ENCODE results near the gene SPOCK1.

The SPOCK1 gene

DNA sequence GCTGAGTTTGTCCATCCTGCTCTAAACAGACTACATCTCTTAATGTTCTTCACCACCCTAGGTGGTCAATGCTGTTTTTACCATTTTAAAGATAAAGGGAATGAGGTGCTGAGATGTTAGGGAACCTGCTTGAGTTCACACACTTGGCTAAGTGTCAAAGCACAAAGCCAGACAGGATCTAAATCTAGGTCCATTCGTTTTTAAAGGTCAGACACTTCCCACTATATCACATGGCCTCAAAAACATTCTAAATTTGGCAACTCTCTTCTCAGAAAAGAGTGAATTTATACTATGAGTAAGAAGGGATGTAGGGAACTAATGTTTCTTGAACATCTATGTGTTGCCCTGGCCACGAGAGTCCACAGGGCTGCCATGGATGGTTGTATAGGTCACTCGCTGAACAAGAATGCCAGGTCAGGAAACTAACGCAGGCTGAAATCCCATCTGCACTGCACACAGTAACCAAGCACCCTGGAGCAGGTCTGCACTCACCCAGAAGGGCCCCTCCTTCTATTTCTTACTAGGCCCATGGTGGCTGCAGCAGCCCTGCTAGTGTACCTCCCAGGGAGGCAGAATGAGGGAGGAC lies 213.0 kb downstream of the SPOCK1 start:
- no peak for DNase-seq (ENCODE audit: low read depth)
- H3K4me3 ChIP-seq (ENCODE audit: low read depth, low read length), result no peak overlapping the region

DNA sequence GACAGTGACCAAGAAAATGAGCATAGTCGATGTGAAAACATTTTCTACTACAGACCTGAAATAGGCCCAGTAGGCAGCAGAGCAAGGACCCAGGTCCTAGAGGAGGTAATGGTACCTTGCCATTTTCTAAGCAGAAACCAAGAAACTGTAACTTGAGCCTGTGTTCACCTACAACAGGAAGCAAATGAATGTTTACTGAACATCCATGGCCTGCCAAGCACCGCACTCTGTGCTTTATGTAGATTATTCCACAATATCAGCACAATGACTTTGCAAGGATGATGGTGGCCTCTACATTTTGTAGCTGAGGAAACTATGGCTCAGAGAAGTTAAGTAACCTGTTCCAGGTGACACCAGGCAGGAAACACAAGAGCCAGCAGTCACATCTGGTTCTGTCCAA lies 215.3 kb downstream of the SPOCK1 start:
- DNase-seq (ENCODE audit: low read depth), result no peak
- H3K4me3 ChIP-seq (ENCODE audit: low read depth, low read length), result no peak overlapping the region

DNA sequence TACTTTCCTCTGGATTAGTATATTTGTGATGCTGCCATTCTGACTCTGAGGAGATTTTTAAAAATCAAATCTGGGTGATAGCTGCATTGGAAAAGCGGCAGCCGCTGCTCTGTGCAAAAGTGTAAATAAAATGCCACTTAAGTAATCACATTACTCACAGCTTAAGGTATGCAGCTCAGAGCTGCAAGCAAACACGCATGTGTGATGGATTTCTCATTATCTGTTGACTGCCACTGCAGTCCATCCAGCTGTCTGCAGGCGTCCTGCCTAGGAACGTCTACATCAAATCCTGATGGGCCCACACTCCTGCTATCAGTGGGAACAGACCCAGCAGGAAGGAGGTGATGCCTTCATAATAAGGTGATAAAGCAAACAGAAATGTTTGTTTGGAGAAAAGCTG lies 216.9 kb downstream of the SPOCK1 start:
- DNase-seq (ENCODE audit: low read depth), result peak; percentile 11
- no peak overlapping the region for H3K4me3 ChIP-seq (ENCODE audit: low read depth, low read length)

DNA sequence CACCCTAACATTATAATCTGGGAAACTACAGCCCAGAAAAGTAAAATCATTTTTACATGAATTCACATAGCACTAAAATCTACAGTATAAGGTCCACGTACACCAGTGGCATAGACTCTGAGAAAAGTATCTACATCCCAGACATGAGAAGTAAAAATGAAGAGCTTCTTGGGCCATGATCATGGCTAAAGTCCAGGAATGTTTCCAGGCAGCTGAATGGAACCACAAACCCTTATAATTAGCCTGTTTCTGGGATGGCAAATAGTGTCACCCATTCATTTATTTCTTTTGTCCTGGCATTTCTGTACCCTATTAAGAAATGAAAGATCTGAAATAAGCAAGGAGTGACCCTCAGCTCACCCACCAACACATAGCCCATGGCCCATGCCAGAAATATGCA lies 217.9 kb downstream of the SPOCK1 start:
- DNase-seq (ENCODE audit: low read depth), result no peak
- no peak overlapping the region for H3K4me3 ChIP-seq (ENCODE audit: low read depth, low read length)

DNA sequence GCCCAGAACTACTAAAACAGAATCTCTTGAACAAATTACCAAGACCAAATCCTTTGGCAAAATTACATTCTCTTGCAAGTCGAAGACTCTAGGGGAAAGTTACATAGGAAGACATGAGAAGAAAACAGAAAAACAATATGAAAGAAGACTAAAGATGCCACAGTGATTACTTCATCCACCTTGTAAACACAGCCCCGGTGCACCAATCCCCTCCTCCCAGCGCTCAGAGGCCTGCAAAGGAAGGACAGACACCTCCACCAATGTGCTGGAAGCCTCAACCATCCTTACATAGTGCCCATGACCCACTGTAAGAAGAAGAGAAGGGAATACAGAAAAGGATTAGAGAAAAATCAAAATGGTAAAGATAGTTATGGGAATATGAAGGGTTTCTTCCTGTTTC lies 218.5 kb downstream of the SPOCK1 start:
- DNase-seq (ENCODE audit: low read depth), result no peak

DNA sequence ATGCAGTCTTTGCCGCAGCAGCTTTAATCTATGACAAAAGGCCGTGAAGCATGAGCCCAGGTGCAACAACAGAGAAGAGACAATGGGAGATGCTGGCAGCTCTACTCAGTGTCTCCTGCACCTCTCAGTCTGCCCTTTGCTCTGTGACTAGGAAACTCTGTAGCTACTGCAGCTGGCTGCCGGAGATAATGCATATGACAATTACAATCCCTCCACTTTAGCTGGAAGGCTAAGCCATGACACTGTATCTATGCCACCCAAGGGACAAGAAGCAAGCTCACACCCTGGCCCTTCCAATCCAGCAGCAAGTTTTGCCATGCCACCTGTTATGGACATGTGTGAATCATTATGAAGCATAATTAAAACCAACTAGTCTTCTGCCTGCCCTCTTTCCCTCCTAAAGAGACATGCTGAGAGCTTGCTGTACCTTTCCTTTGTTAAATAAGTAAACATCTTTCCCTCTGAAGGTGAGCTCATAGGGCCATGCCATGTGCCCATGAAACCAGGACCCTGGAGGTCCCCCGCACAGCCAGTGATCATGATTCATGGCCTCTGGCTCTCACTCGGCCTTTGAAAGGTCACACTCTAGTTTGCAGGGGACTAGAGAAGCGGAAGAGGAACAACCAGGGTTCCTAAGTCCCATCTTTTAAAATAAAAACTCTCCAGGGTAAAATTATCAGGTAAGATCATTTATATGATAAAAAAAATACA lies 219.4 kb downstream of the SPOCK1 start:
- H3K4me3 ChIP-seq (ENCODE audit: low read depth, low read length), result no peak overlapping the region
- DNase-seq (ENCODE audit: low read depth), result no peak

More for the DNA sequence above, 218.5 kb downstream of the SPOCK1 start:
- no peak overlapping the region for H3K4me3 ChIP-seq (ENCODE audit: low read depth, low read length)

DNA sequence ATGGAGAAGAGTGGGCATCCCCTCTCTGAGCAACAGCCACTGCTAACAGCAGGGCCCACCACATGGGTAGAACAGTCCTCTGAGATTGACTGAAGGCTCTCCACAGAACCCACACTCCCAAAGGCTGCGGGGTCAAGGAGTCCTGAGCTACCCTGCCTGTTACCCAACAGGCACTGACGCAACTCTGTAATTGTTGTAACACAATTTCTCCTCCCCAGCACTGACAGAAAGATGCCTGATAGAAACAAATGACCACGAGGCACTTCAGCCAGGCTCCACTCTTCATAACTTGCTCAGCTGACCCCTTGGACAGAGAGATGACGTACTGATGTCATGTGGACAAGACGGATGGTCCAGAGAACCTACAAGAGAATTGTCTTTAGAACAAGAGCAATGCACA lies 220.7 kb downstream of the SPOCK1 start:
- no peak overlapping the region for H3K4me3 ChIP-seq (ENCODE audit: low read depth, low read length)
- no peak for DNase-seq (ENCODE audit: low read depth)

DNA sequence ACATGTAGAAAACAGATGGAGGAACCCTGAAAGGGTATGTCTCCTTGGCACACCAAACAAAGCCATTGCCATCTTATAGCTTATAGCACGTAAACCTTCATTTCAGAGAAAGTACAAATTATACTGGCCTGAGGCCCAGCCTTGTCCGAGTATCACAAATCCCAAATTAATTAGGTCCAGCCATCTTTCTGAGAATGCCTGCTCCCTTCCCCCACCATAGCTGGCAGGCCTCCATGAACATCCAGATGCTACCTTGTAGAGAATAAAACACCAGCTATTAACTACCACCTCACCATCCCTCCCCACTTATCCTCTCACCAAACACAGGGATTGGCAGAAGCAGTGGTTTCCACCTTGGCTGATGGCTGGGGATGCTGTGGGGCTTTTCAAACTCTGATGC lies 224.0 kb downstream of the SPOCK1 start:
- H3K4me3 ChIP-seq (ENCODE audit: low read depth, low read length), result no peak overlapping the region
- DNase-seq (ENCODE audit: low read depth), result no peak

DNA sequence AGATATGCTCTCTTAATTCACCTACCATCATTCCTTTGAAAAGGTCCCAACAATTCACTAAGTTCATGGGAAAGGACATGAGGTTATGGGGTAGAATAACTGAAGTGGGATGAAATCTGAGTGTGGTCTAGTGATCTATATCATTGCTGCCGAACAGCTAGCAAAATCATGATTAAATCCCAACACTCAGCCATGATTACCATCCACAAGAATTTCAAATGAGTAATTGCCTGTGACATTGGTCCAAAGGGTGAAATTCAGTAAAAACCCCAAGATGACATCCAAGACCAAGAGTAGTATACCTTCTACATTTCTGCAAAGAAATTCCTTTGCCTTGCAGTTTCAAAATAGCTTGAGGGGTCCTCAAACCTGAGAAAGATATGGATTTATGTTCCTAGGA lies 225.6 kb downstream of the SPOCK1 start:
- no peak overlapping the region for H3K4me3 ChIP-seq (ENCODE audit: low read depth, low read length)
- DNase-seq (ENCODE audit: low read depth), result no peak

DNA sequence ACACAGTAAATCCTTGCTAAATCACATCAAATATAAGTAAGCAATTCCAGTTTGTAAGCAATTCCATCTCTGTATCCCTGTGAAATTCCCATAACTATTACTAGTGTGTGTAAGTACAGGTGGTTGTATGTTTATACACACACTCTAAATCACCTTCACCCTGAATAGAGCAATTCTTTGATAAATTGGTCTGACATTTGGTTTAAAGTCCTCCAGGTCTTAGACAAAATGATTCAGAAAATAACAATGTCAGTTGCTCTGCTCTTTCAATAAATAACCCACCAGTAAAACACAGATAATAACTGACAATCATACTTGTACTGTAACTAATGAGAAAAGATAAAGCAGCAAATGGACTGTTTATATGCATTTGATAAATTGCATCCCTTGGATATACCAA lies 226.3 kb downstream of the SPOCK1 start:
- H3K4me3 ChIP-seq (ENCODE audit: low read depth, low read length), result no peak overlapping the region
- DNase-seq (ENCODE audit: low read depth), result no peak

DNA sequence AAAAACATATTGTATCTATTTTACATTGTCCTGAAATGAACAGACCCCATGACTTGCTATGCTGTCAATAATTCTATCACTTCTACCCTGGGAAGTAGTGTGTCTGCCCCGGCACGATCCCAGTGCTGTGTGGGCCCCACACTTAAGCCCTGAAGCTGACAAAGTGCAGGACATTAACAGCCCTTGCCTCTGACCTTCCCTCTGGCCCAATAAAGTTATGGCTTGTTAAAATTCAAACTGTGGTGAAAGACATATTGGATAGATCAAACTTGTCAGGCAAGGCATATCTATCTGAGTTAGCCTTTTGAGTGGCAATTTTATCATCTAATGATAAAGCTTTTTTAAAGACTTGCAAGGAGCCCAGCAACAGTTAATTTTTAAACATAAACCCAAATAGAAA lies 229.2 kb downstream of the SPOCK1 start:
- H3K4me3 ChIP-seq (ENCODE audit: low read depth, low read length), result no peak overlapping the region
- DNase-seq (ENCODE audit: low read depth), result no peak

DNA sequence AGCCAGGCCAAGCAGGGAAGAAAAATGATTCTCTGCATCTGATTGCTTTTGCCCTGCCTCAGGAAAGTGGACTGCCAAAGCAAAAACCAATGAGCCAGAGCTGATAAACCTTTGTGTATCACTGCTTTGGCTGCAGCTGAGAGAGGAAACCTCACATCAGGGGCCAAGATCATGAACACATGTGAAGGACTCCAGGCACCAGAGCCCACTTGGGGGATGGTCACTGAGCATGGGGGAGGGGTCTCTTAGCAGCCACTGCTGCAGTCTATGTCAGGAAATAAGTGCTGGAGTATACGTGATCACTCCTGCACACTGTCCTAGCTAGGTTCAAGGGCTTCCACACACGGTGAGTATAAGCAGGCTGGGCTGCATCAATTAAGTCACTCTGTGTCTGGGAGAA lies 229.9 kb downstream of the SPOCK1 start:
- H3K4me3 ChIP-seq (ENCODE audit: low read depth, low read length), result no peak overlapping the region
- no peak for DNase-seq (ENCODE audit: low read depth)

DNA sequence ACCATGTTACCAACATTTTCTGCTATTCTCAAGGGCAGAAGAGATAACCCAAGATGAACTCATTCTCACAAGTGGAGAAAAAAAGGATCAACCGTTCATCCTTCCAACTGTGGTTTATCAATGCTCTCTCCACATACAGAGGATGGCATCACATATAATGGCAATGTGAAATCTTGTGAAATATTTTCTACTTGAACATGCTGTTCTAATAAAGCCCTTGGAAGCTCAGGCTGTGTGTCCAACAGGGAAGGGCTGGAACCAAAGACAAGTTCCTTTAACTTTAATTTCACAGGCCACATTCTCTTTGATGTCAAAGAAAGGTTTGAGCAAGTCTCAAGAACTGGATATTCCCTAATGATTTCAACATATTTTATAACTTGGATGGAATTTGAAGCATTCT lies 230.5 kb downstream of the SPOCK1 start:
- no peak for DNase-seq (ENCODE audit: low read depth)

DNA sequence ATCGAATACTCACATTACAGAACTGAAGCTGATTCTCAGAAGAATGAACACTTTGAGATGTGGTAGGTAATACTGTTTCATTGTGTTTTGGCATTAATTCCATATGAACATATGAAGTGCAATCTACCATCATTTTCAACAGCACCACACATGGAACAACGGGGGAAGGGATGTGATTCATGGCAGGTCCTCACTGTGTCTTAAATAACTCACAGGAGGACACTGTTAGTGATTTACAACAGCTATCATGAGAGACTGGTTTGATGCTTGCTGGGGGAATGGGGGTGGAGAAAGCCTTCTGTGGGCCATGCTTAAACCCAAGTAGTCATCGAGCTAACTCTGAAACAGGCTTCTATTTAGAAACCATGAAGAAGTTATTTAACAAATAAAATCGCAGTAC lies 232.9 kb downstream of the SPOCK1 start:
- DNase-seq (ENCODE audit: low read depth), result no peak
- no peak overlapping the region for H3K4me3 ChIP-seq (ENCODE audit: low read depth, low read length)

More for the DNA sequence above, 230.5 kb downstream of the SPOCK1 start:
- H3K4me3 ChIP-seq (ENCODE audit: low read depth, low read length), result no peak overlapping the region

DNA sequence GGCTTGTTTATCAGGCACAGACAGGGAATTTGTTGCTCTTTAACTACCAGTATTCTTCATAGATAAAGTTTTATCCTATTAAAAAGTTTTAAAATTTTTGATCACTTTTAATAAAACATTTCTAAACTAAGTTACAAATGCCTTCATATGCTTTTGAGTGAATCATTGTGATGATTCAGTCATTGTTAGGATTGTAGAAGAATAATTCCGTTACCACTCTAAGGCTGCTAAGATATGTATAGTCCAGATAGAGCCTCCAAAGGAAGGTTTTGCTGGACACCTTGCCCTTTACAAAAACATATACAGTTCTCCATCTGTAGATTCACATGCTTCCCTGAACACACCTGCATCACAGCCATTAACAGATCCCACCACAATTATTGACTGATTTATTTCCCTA lies 233.7 kb downstream of the SPOCK1 start:
- H3K4me3 ChIP-seq (ENCODE audit: low read depth, low read length), result no peak overlapping the region
- no peak for DNase-seq (ENCODE audit: low read depth)

DNA sequence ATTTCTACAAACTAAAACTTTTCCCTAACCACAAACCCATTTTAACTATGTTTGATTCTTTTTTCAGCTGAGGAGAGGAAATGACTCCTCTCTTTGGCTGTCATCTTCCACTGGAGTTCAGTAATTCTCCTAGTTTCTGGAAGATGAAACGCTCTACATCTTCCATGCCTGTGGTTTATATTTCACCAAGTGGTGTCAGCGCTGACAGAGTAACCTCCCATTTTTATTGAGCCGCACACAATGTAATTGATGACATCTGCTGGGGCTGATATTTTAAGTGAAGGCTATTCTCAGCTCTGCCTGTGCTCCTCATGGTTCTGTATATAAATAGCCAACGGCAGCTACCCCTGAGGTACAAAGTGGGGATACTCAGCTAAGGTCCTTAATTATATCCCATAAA lies 234.6 kb downstream of the SPOCK1 start:
- no peak overlapping the region for H3K4me3 ChIP-seq (ENCODE audit: low read depth, low read length)
- peak; percentile 80 for DNase-seq (ENCODE audit: low read depth)

DNA sequence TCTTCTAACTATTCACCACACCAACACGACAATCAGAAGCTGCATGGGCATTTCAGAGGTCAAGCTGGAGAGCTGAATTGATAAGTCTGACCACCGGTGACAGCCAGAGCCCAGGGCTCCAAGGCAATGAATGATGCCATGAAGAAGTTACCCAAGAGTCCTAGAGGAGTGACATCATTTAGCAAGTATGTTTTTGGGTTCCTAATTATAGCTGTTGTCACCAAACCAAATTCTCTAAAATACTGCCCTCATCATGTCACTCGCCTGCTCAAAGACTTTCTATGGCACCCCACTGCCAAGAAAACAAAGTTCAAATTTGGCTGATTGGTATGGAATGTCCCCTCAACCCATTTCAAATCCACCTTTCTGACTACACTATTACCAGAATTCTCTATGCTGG lies 235.1 kb downstream of the SPOCK1 start:
- H3K4me3 ChIP-seq (ENCODE audit: low read depth, low read length), result no peak overlapping the region
- DNase-seq (ENCODE audit: low read depth), result no peak

DNA sequence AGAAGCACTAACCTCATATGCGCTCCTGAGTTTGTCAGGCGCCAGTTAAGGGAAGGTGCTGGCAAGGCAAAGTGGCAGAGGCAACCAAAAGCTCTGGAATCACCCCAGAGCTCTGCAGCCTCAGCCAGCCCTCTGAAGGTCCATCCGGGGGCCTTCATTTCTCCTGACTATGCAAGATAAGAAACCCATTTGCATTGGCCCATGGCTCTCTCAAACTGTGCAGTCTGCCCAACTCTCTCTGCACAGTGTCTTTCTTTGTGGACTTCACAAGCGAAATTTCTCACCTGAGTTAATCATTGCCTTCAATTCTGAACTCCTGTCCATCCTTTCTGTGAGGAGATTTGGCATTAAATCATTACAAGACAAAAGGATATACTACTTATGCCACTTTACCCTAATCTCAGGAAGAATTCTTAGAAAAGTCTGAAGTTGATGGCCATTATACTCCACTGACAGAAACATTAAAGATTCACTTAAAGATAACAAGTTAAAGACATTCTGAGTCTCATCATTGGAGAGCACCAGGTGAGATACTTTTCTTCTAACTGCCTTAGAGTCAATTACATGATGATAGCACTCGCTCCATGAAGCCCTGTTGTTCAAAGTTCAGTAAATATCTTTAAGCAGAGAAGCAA lies 235.6 kb downstream of the SPOCK1 start:
- DNase-seq (ENCODE audit: low read depth), result no peak
- H3K4me3 ChIP-seq (ENCODE audit: low read depth, low read length), result no peak overlapping the region

DNA sequence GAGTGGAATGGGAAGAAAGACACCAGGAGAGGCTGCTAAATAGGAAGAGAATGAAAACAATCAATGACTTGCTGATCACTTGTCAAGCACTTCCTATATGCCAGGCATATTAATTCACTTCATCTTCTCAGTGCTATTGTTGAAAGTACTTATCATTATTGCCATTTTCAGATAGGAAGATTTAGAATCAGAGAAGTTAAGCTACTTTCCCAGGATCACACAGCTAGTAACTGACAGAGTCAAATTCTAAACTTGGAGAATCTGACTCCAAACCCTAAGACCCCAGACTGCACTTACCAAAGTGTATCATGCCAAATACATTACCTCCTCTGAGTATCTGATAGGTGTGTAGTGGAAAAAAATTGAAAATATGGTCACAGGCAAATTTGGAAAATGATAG lies 236.3 kb downstream of the SPOCK1 start:
- DNase-seq (ENCODE audit: low read depth), result no peak
- H3K4me3 ChIP-seq (ENCODE audit: low read depth, low read length), result no peak overlapping the region

DNA sequence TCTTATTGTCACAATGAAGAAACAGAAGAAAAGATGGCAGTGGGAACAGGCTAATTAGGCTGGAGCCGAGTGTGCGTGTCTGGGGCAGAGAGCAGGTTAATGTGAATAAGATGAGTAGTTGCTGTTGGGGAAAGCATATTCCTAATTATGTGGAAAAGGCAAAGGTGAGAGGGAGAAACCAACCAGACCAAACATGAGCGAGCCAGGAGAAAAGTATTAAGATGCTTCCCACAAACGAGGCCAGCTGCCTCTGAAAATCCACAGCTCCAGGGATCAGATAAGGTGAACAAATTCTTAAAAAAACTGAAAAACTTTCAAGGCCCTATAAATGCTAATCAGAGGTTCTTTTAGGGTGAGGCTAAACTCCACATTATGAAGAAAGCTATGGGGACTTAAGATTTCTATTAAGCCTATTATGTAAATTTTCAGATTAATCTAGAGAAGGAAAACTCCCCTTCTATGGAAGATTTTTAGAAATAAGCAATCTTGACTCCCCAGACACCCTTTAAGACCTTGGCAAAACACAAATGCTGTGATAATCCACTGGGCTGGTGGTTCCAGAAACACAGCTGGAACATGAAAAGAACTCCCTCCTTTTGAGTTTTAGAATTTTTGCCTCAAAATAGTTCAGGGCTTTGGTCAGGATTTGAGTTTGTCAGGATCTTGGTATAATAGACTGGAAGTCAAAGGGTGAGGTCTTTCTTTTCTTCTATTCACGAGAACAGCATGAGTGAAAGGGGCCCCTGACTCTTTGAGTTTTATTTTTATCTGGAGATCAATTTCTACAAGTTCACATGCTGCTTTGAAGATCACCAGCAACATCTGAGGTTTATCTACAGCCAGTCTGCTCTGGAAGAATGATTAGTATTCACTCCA lies 238.1 kb downstream of the SPOCK1 start:
- H3K4me3 ChIP-seq (ENCODE audit: low read depth, low read length), result no peak overlapping the region
- no peak for DNase-seq (ENCODE audit: low read depth)
